Stimulated activated CD8-positive, alpha-beta memory T cell treated with anti-CD3 and anti-CD28 coated beads, Interleukin-15, amount 100 ng/mL, for 24 hours (primary cell): ENCODE measurements around the gene CAMK2G.

Source experiments
- DNase-seq: peaks from one replicate; pipeline ENCODE4 v3.0.0-alpha.2; 2020; ENCODE audit warnings: low read depth

CAMK2G gene

DNA sequence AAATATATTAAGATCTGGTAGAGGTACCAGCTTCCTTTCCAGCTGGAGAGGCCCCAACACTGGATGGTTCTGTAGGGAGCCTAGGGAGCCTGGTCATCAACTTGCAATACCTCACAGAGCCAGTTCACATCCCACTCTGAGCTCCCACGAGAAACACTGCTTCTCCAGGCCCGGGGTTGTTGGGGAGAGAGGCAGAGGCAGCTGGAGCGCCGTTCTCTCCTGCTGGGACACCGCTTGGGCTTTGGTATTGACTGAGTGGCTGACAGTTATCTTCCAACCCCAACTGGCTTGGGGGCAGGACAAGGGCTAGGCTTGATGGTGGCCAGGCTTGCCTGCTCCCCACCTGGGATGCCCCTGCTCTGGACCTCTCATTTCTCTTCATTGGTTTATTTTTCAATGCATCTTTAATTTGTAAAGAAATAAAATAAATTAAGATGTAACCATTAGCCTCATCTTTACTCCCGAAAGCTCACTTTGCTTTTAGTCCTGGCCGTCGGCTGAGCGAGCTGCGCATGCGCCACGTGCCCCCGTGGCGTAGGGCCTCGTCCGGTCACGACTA is 102.6 kb downstream of the CAMK2G start:
- DNase-seq = no peak

DNA sequence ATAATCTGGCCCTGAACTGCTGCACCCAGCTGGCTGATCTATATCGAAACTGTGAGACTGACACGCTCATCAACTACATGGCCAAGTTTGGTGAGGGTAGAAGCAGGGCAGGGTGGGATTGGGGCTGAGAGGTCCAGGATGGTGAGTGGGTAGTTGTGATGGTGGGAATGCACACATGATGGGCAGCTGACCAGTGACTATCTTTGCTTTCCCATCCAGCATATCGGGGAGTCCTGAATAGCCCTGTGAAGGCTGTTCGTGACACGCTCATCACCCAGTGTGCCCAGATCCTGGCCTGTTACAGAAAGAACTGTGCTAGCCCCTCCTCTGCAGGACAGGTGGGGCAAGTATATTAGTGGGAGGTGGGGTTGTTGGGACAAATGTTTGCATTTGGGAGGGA is 105.0 kb downstream of the CAMK2G start:
- DNase-seq = no peak

DNA sequence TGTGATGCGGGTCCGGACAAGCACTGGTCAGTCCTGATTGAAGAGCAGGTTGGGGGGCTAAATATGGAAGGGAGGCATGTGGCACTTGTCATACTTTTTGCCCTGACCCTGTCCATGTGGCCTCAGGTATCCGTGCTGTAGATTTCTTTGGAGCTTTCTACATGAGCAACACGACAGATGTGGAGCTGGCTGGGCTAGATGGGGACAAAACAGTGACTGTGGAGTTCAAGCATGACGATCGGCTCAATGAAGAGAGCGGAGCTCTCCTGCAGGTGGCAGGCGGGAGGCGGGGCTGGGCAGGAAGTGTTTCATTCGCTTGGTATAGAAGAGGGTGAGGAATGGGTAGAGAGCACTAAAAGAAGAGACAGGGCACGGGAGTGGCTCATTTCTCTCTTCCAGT is 105.5 kb downstream of the CAMK2G start:
- no peak for DNase-seq

DNA sequence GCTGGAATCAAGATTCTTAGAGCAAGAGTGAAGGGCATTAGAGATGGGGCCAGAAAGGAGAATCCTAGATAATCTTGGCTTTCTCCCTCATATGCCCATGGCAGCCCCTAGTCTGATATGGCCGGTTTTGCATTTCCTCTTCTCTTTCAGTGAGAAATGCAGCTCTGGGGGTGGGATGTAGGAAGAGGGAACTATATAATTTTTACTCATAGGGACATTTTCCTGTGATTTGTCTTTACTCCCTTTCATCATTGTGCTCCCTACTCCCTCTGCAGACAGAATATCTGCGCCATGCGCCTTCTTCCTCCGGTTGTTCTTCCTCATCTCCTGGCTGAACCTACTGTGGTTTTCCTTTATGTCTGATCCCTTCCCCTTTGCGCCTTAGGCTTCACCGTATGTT is 109.3 kb downstream of the CAMK2G start:
- no peak for DNase-seq

GRCh38 chr10:73763343-73763742 is 111.0 kb downstream of the CAMK2G start:
- DNase-seq = no peak

- DNase-seq = no peak
These were observed 111.4 kb downstream of the CAMK2G start for GRCh38 chr10:73762915-73763314.
